AG04450 (cell line): ENCODE results near the gene TMEFF2. TPM values are rescaled to one million over a fixed set of nuclear protein-coding genes. Genes with fewer than 3 reads are reported as not detected.

Experiments
- CTCF ChIA-PET: fragments of 300-600, 350-600 bp; formaldehyde crosslinking; extraction: SDS; loops from one replicate; lab custom pipeline; 2022; ENCODE audit warnings: antibody characterized with exemption, inconsistent platforms; lab: Charles Lee
- POLR2A ChIA-PET: fragments of 350-600 bp; formaldehyde crosslinking; extraction: SDS; loops from one replicate; lab custom pipeline; 2021; ENCODE audit warnings: antibody characterized with exemption, inconsistent platforms; lab: Yijun Ruan, JAX
- DNase-seq: peaks from one replicate; pipeline ENCODE4 v3.0.0-alpha.2; 2011; ENCODE audit warnings: low read depth, low spot score
- H3K27ac ChIP-seq: one replicate; pipeline ENCODE4 v1.5.1; 2012; ENCODE audit warnings: low read depth, low read length, control low read depth
- H3K27me3 ChIP-seq: one replicate; pipeline ENCODE4 v1.6.0; 2012; ENCODE audit warnings: low read length; ENCODE audit not compliant: control insufficient read depth, insufficient read depth
- H3K4me3 ChIP-seq: 2 replicates; pipeline ENCODE4 v1.5.1; 2011; ENCODE audit warnings: mild to moderate bottlenecking, low read depth, low read length, control low read depth
- H3K9me3 ChIP-seq: 2 replicates; pipeline ENCODE4 v1.5.1; 2012; ENCODE audit warnings: low read length; ENCODE audit not compliant: control insufficient read depth, insufficient read depth
- polyA plus RNA-seq: library from polyadenylated mRNA; depleted of rRNA; stranded (reverse); fragments of >200 nt; gene quantifications from 2 replicates; pipeline ENCODE4 v1.2.3, GENCODE V29; 2011
- TF ChIP-seq, protein P1 (sequence below): IDR thresholded peaks from 2 replicates; pipeline ENCODE4 v1.5.1; 2011; ENCODE audit warnings: low read depth, low read length, control low read depth, inconsistent platforms

TMEFF2 gene
- polyA plus RNA-seq, 1 experiment, result 4.1 TPM

- ChIA-PET CTCF (interaction anchor here (0.8 to 2.6 kb wide), 5 partner anchors 11 to 378 kb away, joined by 3 to 25 read pairs (median 8); no protein-coding TSS in a partner anchor), POLR2A (no interaction called here)
- no peak overlapping the region for H3K4me3 ChIP-seq
- H3K27ac ChIP-seq, result no peak overlapping the region
- no peaks in the 10 kb centered on the region for H3K9me3 ChIP-seq
- DNase-seq, result no peak
- peaks cover 3% of the 10 kb centered on the region for H3K27me3 ChIP-seq
- TF ChIP-seq, protein P1, sequence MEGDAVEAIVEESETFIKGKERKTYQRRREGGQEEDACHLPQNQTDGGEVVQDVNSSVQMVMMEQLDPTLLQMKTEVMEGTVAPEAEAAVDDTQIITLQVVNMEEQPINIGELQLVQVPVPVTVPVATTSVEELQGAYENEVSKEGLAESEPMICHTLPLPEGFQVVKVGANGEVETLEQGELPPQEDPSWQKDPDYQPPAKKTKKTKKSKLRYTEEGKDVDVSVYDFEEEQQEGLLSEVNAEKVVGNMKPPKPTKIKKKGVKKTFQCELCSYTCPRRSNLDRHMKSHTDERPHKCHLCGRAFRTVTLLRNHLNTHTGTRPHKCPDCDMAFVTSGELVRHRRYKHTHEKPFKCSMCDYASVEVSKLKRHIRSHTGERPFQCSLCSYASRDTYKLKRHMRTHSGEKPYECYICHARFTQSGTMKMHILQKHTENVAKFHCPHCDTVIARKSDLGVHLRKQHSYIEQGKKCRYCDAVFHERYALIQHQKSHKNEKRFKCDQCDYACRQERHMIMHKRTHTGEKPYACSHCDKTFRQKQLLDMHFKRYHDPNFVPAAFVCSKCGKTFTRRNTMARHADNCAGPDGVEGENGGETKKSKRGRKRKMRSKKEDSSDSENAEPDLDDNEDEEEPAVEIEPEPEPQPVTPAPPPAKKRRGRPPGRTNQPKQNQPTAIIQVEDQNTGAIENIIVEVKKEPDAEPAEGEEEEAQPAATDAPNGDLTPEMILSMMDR, result peak; percentile 68
Measured at GRCh38 chr2:192190474-192190873, 4.3 kb downstream of the TMEFF2 start.

DNA sequence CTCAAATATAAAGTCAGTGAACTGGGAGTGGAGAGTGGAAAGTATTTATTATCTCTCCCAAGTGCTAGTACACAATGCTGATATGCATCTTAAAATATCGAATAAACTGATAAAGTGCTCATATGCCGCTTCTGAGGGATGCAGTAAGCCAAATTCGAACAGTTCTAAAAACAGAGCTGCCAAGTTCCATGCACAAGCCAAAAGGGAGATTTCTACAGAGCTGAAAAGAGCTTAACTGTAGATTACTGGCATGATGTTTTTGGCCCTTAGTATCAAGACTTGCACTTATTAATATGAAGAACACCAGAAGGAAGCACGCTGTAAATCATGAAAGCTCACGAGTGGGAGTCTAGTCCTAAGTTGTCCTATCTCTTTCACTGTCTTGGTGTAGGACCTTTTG is 7.9 kb downstream of the TMEFF2 start:
- Histone ChIP-seq H3K27ac (no peak overlapping the region), H3K27me3 (no peaks in the 10 kb centered on the region), H3K4me3 (no peak overlapping the region), H3K9me3 (no peaks in the 10 kb centered on the region)
- POLR2A ChIA-PET, result no interaction called here
- TF ChIP-seq, protein P1, result no peak
- CTCF ChIA-PET, result interaction anchor here (1.6 kb wide), 1 partner anchor 25 kb away, joined by 8 read pairs; no protein-coding TSS in a partner anchor
- no peak for DNase-seq

DNA sequence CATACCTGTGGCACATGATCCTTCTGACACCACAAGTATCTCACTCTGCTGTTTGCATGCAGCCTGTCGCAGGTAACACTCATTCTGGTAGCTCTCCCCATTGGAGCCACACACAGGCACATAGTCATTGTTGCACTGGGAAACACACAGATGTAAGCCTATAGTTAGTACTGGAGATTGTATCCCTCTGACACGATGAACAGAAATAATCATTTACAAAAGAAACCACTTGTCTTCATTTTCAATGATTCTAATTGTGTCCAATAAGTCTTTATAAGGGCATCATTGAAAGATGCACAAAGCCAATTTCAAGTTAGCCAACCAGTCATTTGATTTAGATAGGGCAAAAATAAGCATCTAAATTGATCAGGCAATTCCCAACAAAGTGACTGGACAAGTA is 10.4 kb downstream of the TMEFF2 start:
- Histone ChIP-seq H3K9me3 (no peaks in the 10 kb centered on the region), H3K27me3 (no peaks in the 10 kb centered on the region), H3K4me3 (no peak overlapping the region), H3K27ac (no peak overlapping the region)
- ChIA-PET POLR2A (no interaction called here), CTCF (interaction anchor here (3.0 kb wide), 1 partner anchor 22 kb away, joined by 17 read pairs; no protein-coding TSS in a partner anchor)
- TF ChIP-seq, protein P1, result no peak
- no peak for DNase-seq

DNA sequence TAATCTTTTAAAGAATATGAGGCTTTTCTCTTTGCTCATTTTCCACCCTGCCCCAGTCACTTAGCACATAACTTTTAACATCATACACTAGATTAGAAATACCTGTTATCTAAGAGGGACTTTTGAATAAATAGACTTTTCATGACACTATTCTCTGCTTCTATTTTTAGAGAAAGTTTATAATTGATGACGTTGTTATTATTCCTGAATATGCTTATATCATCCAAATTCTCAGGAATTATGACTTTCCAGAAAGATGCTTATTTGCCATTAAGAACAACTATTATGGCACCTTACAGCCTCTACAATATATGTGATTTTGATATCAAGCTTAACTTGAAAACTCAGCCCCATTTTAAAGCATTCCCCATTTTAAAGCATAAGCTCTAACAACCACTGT is 11.4 kb downstream of the TMEFF2 start:
- H3K9me3 ChIP-seq, result no peaks in the 10 kb centered on the region
- no peak for DNase-seq
- no peaks in the 10 kb centered on the region for H3K27me3 ChIP-seq
- TF ChIP-seq, protein P1, result no peak
- CTCF ChIA-PET, result interaction anchor here (3.0 kb wide), 1 partner anchor 21 kb away, joined by 17 read pairs; no protein-coding TSS in a partner anchor
- no peak overlapping the region for H3K4me3 ChIP-seq
- POLR2A ChIA-PET, result interaction anchor here (0.7 kb wide), 1 partner anchor 276 kb away, joined by 3 read pairs; no protein-coding TSS in a partner anchor
- H3K27ac ChIP-seq, result no peak overlapping the region

DNA sequence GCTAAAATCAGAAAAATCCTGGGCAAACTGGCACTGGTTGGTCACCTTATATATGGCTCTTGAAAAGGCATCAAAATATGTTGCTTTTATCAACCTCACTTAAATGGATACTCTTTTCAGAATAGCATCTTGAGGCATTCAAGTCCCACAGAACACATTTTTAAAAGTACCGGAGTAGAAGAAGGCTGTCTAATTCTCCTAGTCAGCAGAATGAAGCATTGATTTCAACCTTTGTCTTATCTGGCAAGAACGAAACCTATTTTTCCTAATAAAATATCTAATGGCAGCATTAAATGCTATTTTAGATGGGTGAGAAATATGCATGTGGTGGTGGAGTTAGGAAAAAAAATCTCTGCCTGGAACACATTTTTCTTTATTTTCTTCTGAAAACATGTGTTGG is 27.8 kb downstream of the TMEFF2 start:
- ChIA-PET CTCF (no interaction called here), POLR2A (no interaction called here)
- no peak overlapping the region for H3K27ac ChIP-seq
- TF ChIP-seq, protein P1, result no peak
- H3K4me3 ChIP-seq, result no peak overlapping the region
- H3K9me3 ChIP-seq, result no peaks in the 10 kb centered on the region
- no peak for DNase-seq
- no peaks in the 10 kb centered on the region for H3K27me3 ChIP-seq
